DMS 273 (cell line): ENCODE measurements around the gene KATNIP.

ENCODE experiments used
- DNase-seq: peaks from one replicate; lab custom pipeline; 2025; ENCODE audit not compliant: unreplicated experiment; lab: John Stamatoyannopoulos, UW

The KATNIP gene

GRCh38 chr16:27579087-27579980 is 29.4 kb downstream of the KATNIP start:
- no peak for DNase-seq

- DNase-seq, result no peak
These were observed 32.9 kb downstream of the KATNIP start for GRCh38 chr16:27582883-27583282.

- no peak for DNase-seq
These were observed 33.7 kb downstream of the KATNIP start for GRCh38 chr16:27583634-27584033.

GRCh38 chr16:27585200-27585599 is 35.3 kb downstream of the KATNIP start:
- no peak for DNase-seq

- no peak for DNase-seq
These were observed 36.8 kb downstream of the KATNIP start for GRCh38 chr16:27586711-27587110.

- DNase-seq, result no peak
These were observed 38.1 kb downstream of the KATNIP start for GRCh38 chr16:27588057-27588456.

GRCh38 chr16:27591837-27592236 is 41.9 kb downstream of the KATNIP start:
- DNase-seq, result no peak

- DNase-seq, result no peak
These were observed 45.5 kb downstream of the KATNIP start for GRCh38 chr16:27595475-27595874.

- no peak for DNase-seq
These were observed 46.0 kb downstream of the KATNIP start for GRCh38 chr16:27595993-27596392.

- no peak for DNase-seq
These were observed 46.5 kb downstream of the KATNIP start for GRCh38 chr16:27596411-27596810.

- DNase-seq, result no peak
These were observed 47.4 kb downstream of the KATNIP start for GRCh38 chr16:27597361-27597760.

- no peak for DNase-seq
These were observed 48.3 kb downstream of the KATNIP start for GRCh38 chr16:27598220-27598619.

- no peak for DNase-seq
These were observed 49.1 kb downstream of the KATNIP start for GRCh38 chr16:27598931-27599565.

- DNase-seq, result no peak
These were observed 49.7 kb downstream of the KATNIP start for GRCh38 chr16:27599606-27600005.
